Measurements from ENCODE around the gene MYL5. TPM values are rescaled to one million over a fixed set of nuclear protein-coding genes. Genes with fewer than 3 reads are reported as not detected.
"Not testable (repeated sequence)": the region's sequence is repeated elsewhere in the genome, so short reads cannot be mapped to it uniquely, and the experiment has no call there.

Gene MYL5
- total and polyA plus RNA-seq, 11 donors: 1.4 to 12.9 (median 4.4) TPM

DNA sequence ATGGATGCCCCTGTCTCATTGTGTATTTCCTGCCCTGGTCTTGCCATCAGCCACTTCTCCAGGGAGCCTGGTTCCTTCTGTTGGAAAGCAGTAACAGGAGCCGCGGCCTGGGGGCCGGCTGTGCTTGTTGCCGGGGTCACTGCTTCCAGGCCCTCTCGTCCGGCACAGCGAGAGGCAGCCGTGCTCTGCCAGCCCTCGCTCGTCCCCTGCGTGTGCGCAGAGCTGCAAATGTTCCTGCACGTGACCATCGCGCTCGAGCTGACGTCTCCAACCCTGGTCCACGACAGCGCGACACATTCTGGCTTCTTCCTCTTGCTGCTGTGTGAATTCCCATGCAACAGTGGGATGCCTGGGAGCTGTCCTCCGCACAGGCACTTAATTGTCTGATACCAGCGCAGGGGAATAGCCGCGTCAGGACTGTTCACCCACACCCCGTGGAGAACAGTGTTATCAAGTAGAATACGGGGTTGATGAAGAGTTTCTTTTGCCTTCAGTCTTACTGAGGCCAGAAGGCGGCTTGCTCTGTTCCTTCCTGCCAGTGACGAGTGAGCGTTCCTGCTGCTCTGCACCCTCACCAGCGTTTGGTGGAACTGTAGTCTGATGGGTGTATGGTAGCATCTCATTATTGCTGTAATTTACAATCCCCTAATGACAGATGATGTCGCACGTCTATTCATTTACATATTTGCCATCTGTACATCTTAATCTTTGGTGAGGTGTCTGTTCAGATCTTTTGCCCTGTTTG is 36.6 kb upstream of the MYL5 start:
- Histone ChIP-seq H3K4me1 (no peaks in the 10 kb centered on the region), H3K4me3 (no peak overlapping the region), H3K27ac (no peak overlapping the region), H3K36me3 (no peaks in the 10 kb centered on the region), H3K9me3 (peaks cover 0 to 10% (median 0%) of the 10 kb centered on the region in 12 donors), H3K27me3 (peaks cover 0 to 38% (median 0%) of the 10 kb centered on the region in 9 donors)
- DNase-seq (peak in 2 of 5 donors; percentile 11 to 38), ATAC-seq (no peak)
- 65 to 74% (median 68%) methylated on average over 32 of the region's 32 CpGs for WGBS, 4 donors
- TF ChIP-seq, protein P1, sequence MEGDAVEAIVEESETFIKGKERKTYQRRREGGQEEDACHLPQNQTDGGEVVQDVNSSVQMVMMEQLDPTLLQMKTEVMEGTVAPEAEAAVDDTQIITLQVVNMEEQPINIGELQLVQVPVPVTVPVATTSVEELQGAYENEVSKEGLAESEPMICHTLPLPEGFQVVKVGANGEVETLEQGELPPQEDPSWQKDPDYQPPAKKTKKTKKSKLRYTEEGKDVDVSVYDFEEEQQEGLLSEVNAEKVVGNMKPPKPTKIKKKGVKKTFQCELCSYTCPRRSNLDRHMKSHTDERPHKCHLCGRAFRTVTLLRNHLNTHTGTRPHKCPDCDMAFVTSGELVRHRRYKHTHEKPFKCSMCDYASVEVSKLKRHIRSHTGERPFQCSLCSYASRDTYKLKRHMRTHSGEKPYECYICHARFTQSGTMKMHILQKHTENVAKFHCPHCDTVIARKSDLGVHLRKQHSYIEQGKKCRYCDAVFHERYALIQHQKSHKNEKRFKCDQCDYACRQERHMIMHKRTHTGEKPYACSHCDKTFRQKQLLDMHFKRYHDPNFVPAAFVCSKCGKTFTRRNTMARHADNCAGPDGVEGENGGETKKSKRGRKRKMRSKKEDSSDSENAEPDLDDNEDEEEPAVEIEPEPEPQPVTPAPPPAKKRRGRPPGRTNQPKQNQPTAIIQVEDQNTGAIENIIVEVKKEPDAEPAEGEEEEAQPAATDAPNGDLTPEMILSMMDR (IDR thresholded peaks at IDR 0.05): no peak
- TF ChIP-seq POLR2A (IDR thresholded peaks at IDR 0.05): no peak
- intact Hi-C loops (cut with DNase I): no loop called here

- ATAC-seq; DNase-seq; H3K4me1 ChIP-seq; intact Hi-C loops (cut with DNase I); H3K27ac ChIP-seq; H3K4me3 ChIP-seq; H3K36me3 ChIP-seq: not testable (repeated sequence)
- H3K27me3 ChIP-seq: peaks cover 0 to 30% (median under 1%) of the 10 kb centered on the region in 9 donors
- WGBS, 4 donors: 81 to 87% (median 83%) methylated on average over 6 of the region's 6 CpGs
- H3K9me3 ChIP-seq: peaks cover 0 to 17% (median 0%) of the 10 kb centered on the region in 12 donors
These were observed 32.0 kb upstream of the MYL5 start for GRCh38 chr4:642366-642765.

GRCh38 chr4:646460-646859 is 27.9 kb upstream of the MYL5 start:
- WGBS, 4 donors: 52 to 83% (median 67%) methylated on average over 32 of the region's 32 CpGs
- ATAC-seq (no peak), DNase-seq (peak in 1 of 5 donors; percentile 27)

GRCh38 chr4:647481-647880 is 26.9 kb upstream of the MYL5 start:
- ATAC-seq (no peak), DNase-seq (peak in 3 of 5 donors; percentile 10 to 44 (median 13))
- Histone ChIP-seq H3K36me3 (no peaks in the 10 kb centered on the region), H3K9me3 (peaks cover 0 to 7% (median 0%) of the 10 kb centered on the region in 12 donors), H3K27ac (no peak overlapping the region), H3K4me1 (peaks cover 0 to 12% (median 0%) of the 10 kb centered on the region in 12 donors), H3K4me3 (no peak overlapping the region), H3K27me3 (peaks cover 13 to 48% (median 16%) of the 10 kb centered on the region in 9 donors)
- TF ChIP-seq POLR2A (IDR thresholded peaks at IDR 0.05): no peak
- TF ChIP-seq, protein P1 (IDR thresholded peaks at IDR 0.05): no peak
- intact Hi-C loops (cut with DNase I): no loop called here
- 61 to 66% (median 64%) methylated on average over 13 of the region's 13 CpGs for WGBS, 4 donors

More at GRCh38 chr4:646460-646859, 27.9 kb upstream of the MYL5 start:
- peaks cover 0 to 11% (median 0%) of the 10 kb centered on the region in 12 donors for H3K4me1 ChIP-seq
- peaks cover 13 to 50% (median 16%) of the 10 kb centered on the region in 9 donors for H3K27me3 ChIP-seq
- intact Hi-C loops (cut with DNase I): no loop called here
- H3K27ac ChIP-seq: no peak overlapping the region
- TF ChIP-seq, protein P1 (IDR thresholded peaks at IDR 0.05): no peak
- TF ChIP-seq POLR2A (IDR thresholded peaks at IDR 0.05): no peak
- H3K36me3 ChIP-seq: no peaks in the 10 kb centered on the region
- peak overlapping the region in 1 of 12 donors; percentile 12 for H3K4me3 ChIP-seq
- H3K9me3 ChIP-seq: peaks cover 0 to 15% (median 0%) of the 10 kb centered on the region in 12 donors
